HepG2 (cell line): Measurements from ENCODE around the gene CREG2. TPM values are rescaled to one million over a fixed set of nuclear protein-coding genes. Genes with fewer than 3 reads are reported as not detected.

ENCODE experiments used
- ARID4A ChIP-seq: sonication (generic); formaldehyde crosslinking; IDR thresholded peaks from 2 replicates; pipeline ENCODE4 v1.5.0; 2020; ENCODE audit warnings: mild to moderate bottlenecking, missing genetic modification reagents, borderline replicate concordance
- MAFK ChIP-seq, 2 experiments: IDR thresholded peaks in 1 of 2; conservative IDR thresholded peaks in 1 of 2; 2 replicates each; pipeline ENCODE4 v1.6.1; 2011; ENCODE audit warnings: improper control_type of control experiment in 2 of 2, low read length in 2 of 2
- MYC ChIP-seq: sonication (generic); formaldehyde crosslinking; IDR thresholded peaks from 2 replicates; pipeline ENCODE4 v1.9.0; 2021; ENCODE audit warnings: missing genetic modification reagents, borderline replicate concordance
- NFKB2 ChIP-seq: sonication (generic); formaldehyde crosslinking; IDR thresholded peaks from 2 replicates; pipeline ENCODE4 v1.4.0; 2020; ENCODE audit warnings: missing genetic modification reagents, borderline replicate concordance
- PAXIP1 ChIP-seq: sonication (generic); formaldehyde crosslinking; conservative IDR thresholded peaks from 2 replicates; pipeline ENCODE4 v1.4.0; 2020; ENCODE audit warnings: mild to moderate bottlenecking, missing genetic modification reagents, moderate library complexity
- POGZ ChIP-seq: sonication (generic); formaldehyde crosslinking; IDR thresholded peaks from 2 replicates; pipeline ENCODE4 v1.4.0; 2020; ENCODE audit warnings: mild to moderate bottlenecking, missing genetic modification reagents
- THAP7 ChIP-seq: sonication (generic); formaldehyde crosslinking; IDR thresholded peaks from 2 replicates; pipeline ENCODE4 v1.8.1; 2023; ENCODE audit warnings: mild to moderate bottlenecking, missing genetic modification reagents
- YEATS2 ChIP-seq: sonication (generic); formaldehyde crosslinking; IDR thresholded peaks from 2 replicates; pipeline ENCODE4 v1.4.0; 2020; ENCODE audit warnings: missing genetic modification reagents, borderline replicate concordance
- ZBTB20 ChIP-seq: sonication (generic); formaldehyde crosslinking; IDR thresholded peaks from 2 replicates; pipeline ENCODE4 v1.8.1; 2023; ENCODE audit warnings: missing genetic modification reagents, low read depth, mild to moderate bottlenecking, borderline replicate concordance
- ZFP62 ChIP-seq: sonication (generic); formaldehyde crosslinking; IDR thresholded peaks from 2 replicates; pipeline ENCODE4 v1.4.0; 2020; ENCODE audit warnings: missing genetic modification reagents
- ZNF570 ChIP-seq: sonication (generic); formaldehyde crosslinking; IDR thresholded peaks from 2 replicates; pipeline ENCODE4 v1.4.0; 2020; ENCODE audit warnings: mild to moderate bottlenecking, missing genetic modification reagents, borderline replicate concordance
- ZNF646 ChIP-seq: sonication (generic); formaldehyde crosslinking; IDR thresholded peaks from 2 replicates; pipeline ENCODE4 v1.9.0; 2021; ENCODE audit warnings: mild to moderate bottlenecking, missing genetic modification reagents
- ZNF766 ChIP-seq: sonication (generic); formaldehyde crosslinking; IDR thresholded peaks from 2 replicates; pipeline ENCODE4 v1.5.0; 2020; ENCODE audit warnings: missing genetic modification reagents, borderline replicate concordance
- polyA plus RNA-seq, 8 experiments: library from polyadenylated mRNA; depleted of rRNA in 3 of 8; stranded (reverse) in 7 of 8; unstranded in 1 of 8; fragments of >200 nt; fragmentation: Illumina TruSeq in 4 of 8; extraction: Trizol in 4 of 8; gene quantifications; 2 replicates each; pipeline versions ENCODE4 v1.2.1 to v1.2.3, GENCODE V29; 2011 to 2016; ENCODE audit warnings: low read depth in 4 of 8, missing spikeins in 1 of 8, mixed read lengths in 1 of 8; ENCODE audit not compliant: insufficient read depth in 1 of 8
- total RNA-seq, 5 experiments: library from RNA; depleted of rRNA; stranded (reverse); fragments of >200 nt; fragmentation: Illumina TruSeq; extraction: Trizol; gene quantifications; 2 replicates each; pipeline ENCODE4 v1.2.3, GENCODE V29; 2016; ENCODE audit warnings: low read depth in 1 of 5

CREG2 gene
- total and polyA plus RNA-seq, 2 of the 13 experiments (the other 11 are each of a cell fraction or from before 2014, with no cell fraction given) = 0.18 to 0.26 TPM

GRCh38 chr2:101330253-101330933 lies 56.9 kb downstream of the CREG2 start (continued):
- peak; percentile 33 for TF ChIP-seq POGZ
- no peak for TF ChIP-seq MAFK (conservative IDR thresholded peaks at IDR 0.05 in 1 of 2, IDR thresholded peaks at IDR 0.05 in 1 of 2; ENCODE audit: low read length in 2 of 2)
- peak; percentile 86; the same call in 1 of the 2 replicates for TF ChIP-seq MYC (CRISPR knock-in tag)
- no peak; the same call in 1 of the 2 replicates for TF ChIP-seq NFKB2 (CRISPR knock-in tag)
- TF ChIP-seq ARID4A (CRISPR knock-in tag) = peak; percentile 66; the same call in 1 of the 2 replicates
- TF ChIP-seq ZFP62 (CRISPR knock-in tag) = no peak
- no peak for TF ChIP-seq ZNF570 (CRISPR knock-in tag)
- no peak; the same call in 1 of the 2 replicates for TF ChIP-seq THAP7 (CRISPR knock-in tag)
- no peak; the same call in 1 of the 2 replicates for TF ChIP-seq ZBTB20
- TF ChIP-seq ZNF646 = no peak
- TF ChIP-seq ZNF766 (CRISPR knock-in tag) = no peak
- peak; percentile 88 for TF ChIP-seq PAXIP1 (CRISPR knock-in tag)
- TF ChIP-seq YEATS2 (CRISPR knock-in tag) = peak; percentile 28; the same call in 1 of the 2 replicates
